Tracheal epithelial cell (primary cell): Measurements from ENCODE around the gene OTUD1. TPM values are rescaled to one million over a fixed set of nuclear protein-coding genes. Genes with fewer than 3 reads are reported as not detected.

Experiments
- total RNA-seq: library from RNA; depleted of rRNA; stranded (reverse); fragments of >200 nt; gene quantifications from 2 replicates; pipeline ENCODE4 v1.2.1, GENCODE V29; 2014

OTUD1 gene
- 9.9 and 15.3 TPM in 2 replicates for total RNA-seq

GRCh38 chr10:23438547-23439451, at the start of gene OTUD1:
Gene OTUD1 (plus strand): TSS chr10:23439075. CDS start chr10:23439458, 383 bp downstream.

Other genes with a start within 250 kb of the OTUD1 start
- gene PTF1A, start 246.8 kb upstream of the OTUD1 start, total RNA-seq: not detected in 2 replicates
- not detected in 2 replicates for gene C10orf67, start 94.3 kb upstream of the OTUD1 start, total RNA-seq